Activated B cell treated with CpG ODN at 0.5 μM for 24 hours (primary cell): ENCODE results near the gene AKT3. TPM values are rescaled to one million over a fixed set of nuclear protein-coding genes. Genes with fewer than 3 reads are reported as not detected.

Source experiments
- ATAC-seq: fragments of 200-7000 bp; cut with Tn5 transposase; one replicate; pipeline ENCODE4 v1.10.0; 2021; ENCODE audit warnings: low read depth, mild to moderate bottlenecking, moderate library complexity
- CTCF ChIA-PET: fragments of 350-600 bp; sonication (Branson Sonifier 250); formaldehyde crosslinking; loops from one replicate; lab custom pipeline; 2021; ENCODE audit warnings: antibody characterized with exemption; lab: Charles Lee
- POLR2A ChIA-PET: fragments of 350-600 bp; sonication (Branson Sonifier 250); formaldehyde crosslinking; loops from one replicate; lab custom pipeline; 2021; ENCODE audit warnings: antibody characterized with exemption; lab: Charles Lee
- DNase-seq: peaks from one replicate; pipeline ENCODE4 v3.0.0; 2022
- H3K27ac Mint-ChIP-seq: one replicate; pipeline ENCODE4 v1.8.0; 2020; ENCODE audit warnings: mixed read lengths
- H3K27me3 Mint-ChIP-seq: one replicate; pipeline ENCODE4 v1.8.0; 2021; ENCODE audit warnings: mixed read lengths
- H3K36me3 Mint-ChIP-seq: one replicate; pipeline ENCODE4 v1.8.0; 2021; ENCODE audit warnings: low read depth, mixed read lengths
- H3K4me1 Mint-ChIP-seq: one replicate; pipeline ENCODE4 v1.8.0; 2021; ENCODE audit warnings: mixed read lengths
- H3K4me3 Mint-ChIP-seq: one replicate; pipeline ENCODE4 v1.8.0; 2020; ENCODE audit warnings: mild to moderate bottlenecking, mixed read lengths
- H3K9me3 Mint-ChIP-seq: one replicate; pipeline ENCODE4 v1.8.0; 2020; ENCODE audit warnings: mixed read lengths
- CTCF ChIP-seq: fragments of 200-600 bp; IDR thresholded peaks from one replicate; pipeline ENCODE4 v1.8.0; 2022; ENCODE audit warnings: antibody characterized with exemption, mild to moderate bottlenecking
- intact Hi-C: fragments of 100-400 bp; cut with micrococcal nuclease; formaldehyde crosslinking; loops from one replicate; pipeline ENCODE4 v1.15.1; 2024
- total RNA-seq: library from RNA; stranded (reverse); gene quantifications from 2 replicates; pipeline ENCODE4 v1.2.3, GENCODE V29; 2022

Gene AKT3
- total RNA-seq, 1 donor from 2014 or later, result 63.3 TPM

GRCh38 chr1:243770860-243771259 lies 79.2 kb downstream of the AKT3 start:
- H3K4me1 Mint-ChIP-seq, result peaks cover 8% of the 10 kb centered on the region
- ATAC-seq (no peak), DNase-seq (no peak)
- no peaks in the 10 kb centered on the region for H3K27me3 Mint-ChIP-seq
- no peak for TF ChIP-seq CTCF
- intact Hi-C loops, result no loop called here
- H3K9me3 Mint-ChIP-seq, result peaks cover 3% of the 10 kb centered on the region
- ChIA-PET POLR2A (no interaction called here), CTCF (no interaction called here)
- H3K4me3 Mint-ChIP-seq, result no peak overlapping the region
- no peak overlapping the region for H3K27ac Mint-ChIP-seq
- peaks cover 32% of the 10 kb centered on the region for H3K36me3 Mint-ChIP-seq

GRCh38 chr1:243765676-243766075 lies 84.4 kb downstream of the AKT3 start:
- Mint-ChIP-seq H3K4me3 (no peak overlapping the region), H3K9me3 (no peaks in the 10 kb centered on the region), H3K4me1 (peaks cover 8% of the 10 kb centered on the region), H3K27me3 (no peaks in the 10 kb centered on the region), H3K27ac (no peak overlapping the region), H3K36me3 (peaks cover 9% of the 10 kb centered on the region)
- intact Hi-C loops, result no loop called here
- DNase-seq (no peak), ATAC-seq (no peak)
- TF ChIP-seq CTCF, result no peak
- ChIA-PET CTCF (no interaction called here), POLR2A (no interaction called here)

- CTCF ChIA-PET, result no interaction called here
- peaks cover 3% of the 10 kb centered on the region for H3K36me3 Mint-ChIP-seq
- H3K27me3 Mint-ChIP-seq, result no peaks in the 10 kb centered on the region
- H3K9me3 Mint-ChIP-seq, result no peaks in the 10 kb centered on the region
- no peak for ATAC-seq
- H3K4me3 Mint-ChIP-seq, result no peak overlapping the region
- POLR2A ChIA-PET, result no interaction called here
- peaks cover 5% of the 10 kb centered on the region for H3K4me1 Mint-ChIP-seq
- no peak overlapping the region for H3K27ac Mint-ChIP-seq
- no peak for DNase-seq
- intact Hi-C loops, result no loop called here
- no peak for TF ChIP-seq CTCF
Measured at GRCh38 chr1:243763806-243764205, 86.2 kb downstream of the AKT3 start.

- Mint-ChIP-seq H3K9me3 (no peaks in the 10 kb centered on the region), H3K36me3 (no peaks in the 10 kb centered on the region), H3K4me1 (peaks cover 5% of the 10 kb centered on the region), H3K27ac (no peak overlapping the region), H3K4me3 (no peak overlapping the region), H3K27me3 (no peaks in the 10 kb centered on the region)
- no peak for ATAC-seq
- ChIA-PET CTCF (no interaction called here), POLR2A (no interaction called here)
- intact Hi-C loops, result no loop called here
- TF ChIP-seq CTCF, result no peak
- DNase-seq, result no peak
Measured at GRCh38 chr1:243758647-243759046, 91.4 kb downstream of the AKT3 start.

- ATAC-seq (no peak), DNase-seq (no peak)
- ChIA-PET POLR2A (no interaction called here), CTCF (no interaction called here)
- Mint-ChIP-seq H3K36me3 (no peaks in the 10 kb centered on the region), H3K27ac (no peak overlapping the region), H3K9me3 (no peaks in the 10 kb centered on the region), H3K4me1 (peaks cover 5% of the 10 kb centered on the region), H3K27me3 (no peaks in the 10 kb centered on the region), H3K4me3 (no peak overlapping the region)
- intact Hi-C loops, result no loop called here
- TF ChIP-seq CTCF, result no peak
Measured at GRCh38 chr1:243756529-243756928, 93.5 kb downstream of the AKT3 start.
